ENCODE measurements around the gene FBXO40. TPM values are rescaled to one million over a fixed set of nuclear protein-coding genes. Genes with fewer than 3 reads are reported as not detected.
"Not testable (repeated sequence)": the region's sequence is repeated elsewhere in the genome, so short reads cannot be mapped to it uniquely, and the experiment has no call there.

The FBXO40 gene
- total and polyA plus RNA-seq, 7 donors = 0.95 to 152 (median 33.0) TPM

DNA sequence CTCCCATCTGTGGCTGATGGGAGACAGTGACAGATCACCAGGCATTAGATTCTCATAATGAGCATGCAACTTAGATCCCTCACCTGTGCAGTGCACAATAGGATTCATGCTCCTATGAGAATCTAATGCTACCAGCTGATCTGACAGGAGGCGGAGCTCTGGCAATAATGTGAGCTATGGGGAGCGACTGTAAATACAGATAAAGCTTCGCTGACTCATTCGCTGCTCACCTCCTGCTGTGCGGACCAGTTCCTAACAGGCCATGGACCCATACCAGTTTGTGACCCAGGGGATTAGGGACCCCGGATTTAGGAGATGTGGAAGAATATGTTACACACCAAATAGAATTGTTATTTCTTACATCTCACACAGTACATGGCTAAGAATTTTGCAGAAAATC lies 18.7 kb upstream of the FBXO40 start:
- DNase-seq (no peak), ATAC-seq (no peak)
- Histone ChIP-seq H3K9me3 (no peaks in the 10 kb centered on the region), H3K4me3 (no peak overlapping the region), H3K36me3 (ENCODE audit: insufficient read depth in 1 of 2, low read depth in 1 of 2) (no peaks in the 10 kb centered on the region), H3K4me1 (no peaks in the 10 kb centered on the region), H3K27me3 (ENCODE audit: insufficient read depth in 3 of 3, low read length in 2 of 3) (no peaks in the 10 kb centered on the region), H3K27ac (no peak overlapping the region)
- TF ChIP-seq, protein P1, sequence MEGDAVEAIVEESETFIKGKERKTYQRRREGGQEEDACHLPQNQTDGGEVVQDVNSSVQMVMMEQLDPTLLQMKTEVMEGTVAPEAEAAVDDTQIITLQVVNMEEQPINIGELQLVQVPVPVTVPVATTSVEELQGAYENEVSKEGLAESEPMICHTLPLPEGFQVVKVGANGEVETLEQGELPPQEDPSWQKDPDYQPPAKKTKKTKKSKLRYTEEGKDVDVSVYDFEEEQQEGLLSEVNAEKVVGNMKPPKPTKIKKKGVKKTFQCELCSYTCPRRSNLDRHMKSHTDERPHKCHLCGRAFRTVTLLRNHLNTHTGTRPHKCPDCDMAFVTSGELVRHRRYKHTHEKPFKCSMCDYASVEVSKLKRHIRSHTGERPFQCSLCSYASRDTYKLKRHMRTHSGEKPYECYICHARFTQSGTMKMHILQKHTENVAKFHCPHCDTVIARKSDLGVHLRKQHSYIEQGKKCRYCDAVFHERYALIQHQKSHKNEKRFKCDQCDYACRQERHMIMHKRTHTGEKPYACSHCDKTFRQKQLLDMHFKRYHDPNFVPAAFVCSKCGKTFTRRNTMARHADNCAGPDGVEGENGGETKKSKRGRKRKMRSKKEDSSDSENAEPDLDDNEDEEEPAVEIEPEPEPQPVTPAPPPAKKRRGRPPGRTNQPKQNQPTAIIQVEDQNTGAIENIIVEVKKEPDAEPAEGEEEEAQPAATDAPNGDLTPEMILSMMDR (IDR thresholded peaks at IDR 0.05) = no peak
- intact Hi-C loops (cut with DNase I) = no loop called here
- WGBS, 3 donors = 79 to 83% (median 83%) methylated on average over 6 of the region's 6 CpGs

DNA sequence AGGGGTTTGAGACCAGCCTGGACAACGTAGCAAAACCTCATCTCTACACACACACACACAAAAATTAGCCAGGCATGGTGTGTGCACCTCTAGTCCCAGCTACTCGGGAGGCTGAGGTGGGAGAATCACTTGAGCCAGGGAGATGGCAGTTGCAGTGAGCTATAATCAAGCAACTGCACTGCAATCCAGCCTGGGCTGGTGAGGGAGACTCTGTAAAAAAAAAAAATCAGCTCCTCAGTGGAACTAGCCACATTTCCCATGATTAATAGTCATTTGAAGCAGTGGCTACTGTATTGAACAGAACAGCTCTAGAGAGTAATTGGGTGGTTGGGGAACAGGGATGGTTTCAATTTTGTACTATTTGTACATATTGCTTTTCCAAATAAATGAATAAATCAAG lies 11.5 kb upstream of the FBXO40 start:
- Histone ChIP-seq H3K9me3 (no peaks in the 10 kb centered on the region), H3K4me1 (no peaks in the 10 kb centered on the region), H3K4me3 (no peak overlapping the region), H3K36me3 (ENCODE audit: insufficient read depth in 1 of 2, low read depth in 1 of 2) (no peaks in the 10 kb centered on the region), H3K27ac (no peak overlapping the region), H3K27me3 (ENCODE audit: insufficient read depth in 3 of 3, low read length in 2 of 3) (no peaks in the 10 kb centered on the region)
- TF ChIP-seq, protein P1 (IDR thresholded peaks at IDR 0.05) = no peak
- ATAC-seq (no peak), DNase-seq (no peak)
- intact Hi-C loops (cut with DNase I) = no loop called here
- WGBS, 3 donors = 54 to 80% (median 65%) methylated on average over 2 of the region's 2 CpGs

DNA sequence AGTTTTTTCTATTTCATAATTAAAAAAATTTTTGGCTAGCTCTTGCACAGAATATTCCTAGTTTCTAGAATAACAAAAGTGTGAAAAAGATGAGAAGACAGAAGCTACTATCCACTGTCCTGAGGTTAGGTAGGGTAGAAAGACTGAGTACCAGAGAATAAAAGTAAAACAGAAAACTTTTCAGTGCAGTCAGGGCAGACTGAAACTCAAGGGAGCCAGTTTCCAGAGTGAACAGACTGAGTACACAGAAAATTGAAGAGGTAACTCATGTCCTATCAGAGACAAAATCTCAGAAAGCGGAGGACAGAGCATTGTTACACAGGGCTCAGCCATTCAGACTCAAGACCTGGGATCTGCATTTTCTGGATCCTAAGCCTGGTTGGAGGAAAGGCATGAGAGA lies 8.8 kb upstream of the FBXO40 start:
- intact Hi-C loops (cut with DNase I) = no loop called here
- no peak overlapping the region for H3K4me3 ChIP-seq
- no peak overlapping the region for H3K27ac ChIP-seq
- ATAC-seq = no peak
- no peaks in the 10 kb centered on the region for H3K9me3 ChIP-seq
- TF ChIP-seq, protein P1 (IDR thresholded peaks at IDR 0.05) = no peak
- no peaks in the 10 kb centered on the region for H3K36me3 ChIP-seq (ENCODE audit: insufficient read depth in 1 of 2, low read depth in 1 of 2)
- no peaks in the 10 kb centered on the region for H3K27me3 ChIP-seq (ENCODE audit: insufficient read depth in 3 of 3, low read length in 2 of 3)
- H3K4me1 ChIP-seq = no peaks in the 10 kb centered on the region
- 93 to 100% (median 95%) methylated on average over 1 of the region's 1 CpG for WGBS, 3 donors
- DNase-seq = no peak

DNA sequence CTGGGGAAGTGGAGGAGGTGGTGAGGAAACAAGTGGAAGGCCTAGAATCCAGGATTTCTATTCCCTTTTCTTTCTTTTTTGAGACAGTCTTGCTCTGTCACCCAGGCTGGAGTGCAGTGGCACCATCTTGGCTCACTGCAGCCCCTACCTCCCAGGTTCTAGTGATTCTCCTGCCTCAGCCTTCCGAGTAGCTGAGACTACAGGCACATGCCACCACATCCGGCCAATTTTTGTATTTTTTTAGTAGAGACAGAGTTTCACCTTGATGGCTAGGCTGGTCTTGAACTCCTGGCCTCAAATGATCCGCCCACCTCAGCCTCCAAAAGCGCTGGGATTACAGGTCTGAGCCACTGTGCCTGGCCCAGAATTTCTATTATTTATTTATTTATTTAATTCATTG lies 627 bp downstream of the FBXO40 start:
- H3K36me3 ChIP-seq (ENCODE audit: insufficient read depth in 1 of 2, low read depth in 1 of 2); H3K27me3 ChIP-seq (ENCODE audit: insufficient read depth in 3 of 3, low read length in 2 of 3); H3K9me3 ChIP-seq; DNase-seq: not testable (repeated sequence)
- Histone ChIP-seq H3K27ac (peak overlapping the region; percentile 94), H3K4me3 (peak overlapping the region; percentile 63), H3K4me1 (peaks cover 22% of the 10 kb centered on the region)
- 40 to 72% (median 48%) methylated on average over 4 of the region's 4 CpGs for WGBS, 3 donors
- intact Hi-C loops (cut with DNase I) = loop anchor here in 1 of 2 donors (5.0 kb wide), 1 partner anchor 47 kb away; the partner anchor contains the start of gene POLQ
- ATAC-seq = peak in 1 of 4 donors; percentile 18

DNA sequence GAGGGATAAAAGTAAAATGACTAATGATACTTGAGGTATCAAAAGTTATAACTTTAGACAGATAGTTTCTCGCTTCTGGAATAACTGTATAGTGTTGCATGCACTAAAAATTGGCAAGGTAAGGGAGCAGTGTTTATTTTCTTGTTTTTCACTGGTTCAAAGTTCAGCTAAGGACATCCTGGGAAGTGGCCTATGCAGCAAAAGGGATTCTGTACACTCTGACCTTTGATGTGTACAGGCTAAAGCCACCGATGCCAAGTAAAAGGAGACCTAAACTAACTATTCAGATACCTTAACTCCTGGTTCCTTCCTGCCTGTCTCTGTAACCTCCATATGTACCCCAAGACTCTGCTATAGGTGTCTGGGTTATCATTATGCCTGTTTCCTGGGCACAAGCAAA lies 1.7 kb downstream of the FBXO40 start:
- Histone ChIP-seq H3K9me3 (no peaks in the 10 kb centered on the region), H3K4me3 (peak overlapping the region; percentile 63), H3K27ac (peak overlapping the region; percentile 94), H3K27me3 (ENCODE audit: insufficient read depth in 3 of 3, low read length in 2 of 3) (no peaks in the 10 kb centered on the region), H3K4me1 (peaks cover 22% of the 10 kb centered on the region), H3K36me3 (ENCODE audit: insufficient read depth in 1 of 2, low read depth in 1 of 2) (no peaks in the 10 kb centered on the region)
- intact Hi-C loops (cut with DNase I) = loop anchor here in 1 of 2 donors (5.0 kb wide), 2 partner anchors 48 to 52 kb away; partner anchors contain the start of gene POLQ
- DNase-seq (no peak), ATAC-seq (peak in 1 of 4 donors; percentile 17)
- WGBS, 3 donors = 18 to 25% (median 21%) methylated on average over 2 of the region's 2 CpGs
- TF ChIP-seq, protein P1 (IDR thresholded peaks at IDR 0.05) = no peak
